H1 (cell line): ENCODE measurements around the gene IMP3. TPM values are rescaled to one million over a fixed set of nuclear protein-coding genes. Genes with fewer than 3 reads are reported as not detected.

ENCODE experiments used
- CTCF ChIA-PET: fragments of 300-600 bp; sonication (Branson Sonifier 250); formaldehyde crosslinking; loops from one replicate; lab custom pipeline; 2021; ENCODE audit not compliant: partially characterized antibody; lab: Charles Lee
- POLR2A ChIA-PET: fragments of 300-600 bp; sonication (Branson Sonifier 250); formaldehyde crosslinking; loops from one replicate; lab custom pipeline; 2021; ENCODE audit warnings: inconsistent platforms; ENCODE audit not compliant: partially characterized antibody; lab: Charles Lee
- DNase-seq, 2 experiments: peaks; one replicate each; pipeline versions ENCODE4 v3.0.0 to v3.0.0-alpha.2; 2010 to 2022; ENCODE audit warnings: low spot score in 2 of 2, low read depth in 1 of 2, mixed read lengths in 1 of 2
- FAIRE-seq: peaks from 2 replicates; lab custom pipeline; 2011; peaks lifted over from hg19 to GRCh38; lab: Jason Lieb, UNC
- H2AFZ ChIP-seq: 2 replicates; pipeline ENCODE4 v1.8.1; 2012; ENCODE audit warnings: low read length, inconsistent platforms
- H2AK5ac ChIP-seq: 2 replicates; pipeline ENCODE4 v1.6.1; 2013; ENCODE audit warnings: low read depth, low read length
- H2BK120ac ChIP-seq: replicated peaks from 2 replicates; pipeline ENCODE3; 2013; ENCODE audit warnings: low read depth, low read length, inconsistent platforms
- H2BK12ac ChIP-seq: 2 replicates; pipeline ENCODE4 v1.6.1; 2013; ENCODE audit warnings: low read depth, low read length
- H2BK15ac ChIP-seq: 2 replicates; pipeline ENCODE4 v1.6.1; 2013; ENCODE audit warnings: low read length
- H2BK20ac ChIP-seq: 2 replicates; pipeline ENCODE4 v1.6.1; 2013; ENCODE audit warnings: low read length
- H2BK5ac ChIP-seq: 2 replicates; pipeline ENCODE4 v1.6.1; 2013; ENCODE audit warnings: low read depth, low read length
- H3K14ac ChIP-seq: 2 replicates; pipeline ENCODE4 v1.6.1; 2013; ENCODE audit warnings: inconsistent platforms; ENCODE audit not compliant: insufficient read length
- H3K18ac ChIP-seq: 2 replicates; pipeline ENCODE4 v1.6.1; 2013; ENCODE audit warnings: low read length; ENCODE audit errors: extremely low read depth
- H3K23ac ChIP-seq: 2 replicates; pipeline ENCODE4 v1.6.1; 2013; ENCODE audit warnings: inconsistent platforms; ENCODE audit not compliant: insufficient read length
- H3K23me2 ChIP-seq: 2 replicates; pipeline ENCODE4 v1.6.1; 2013; ENCODE audit warnings: low read depth, low read length
- H3K27ac ChIP-seq: 2 replicates; pipeline ENCODE4 v1.6.1; 2011; ENCODE audit warnings: low read depth, low read length, inconsistent platforms
- H3K27me3 ChIP-seq, 4 experiments: replicated peaks in 1 of 4; 1 replicate in 1 of 4; 2 replicates in 3 of 4; pipeline versions ENCODE4 v1.6.1 to v1.8.1; 2011 to 2013; ENCODE audit warnings: low read length in 3 of 4, mild to moderate bottlenecking in 3 of 4, inconsistent platforms in 2 of 4, mixed read lengths in 2 of 4, moderate library complexity in 1 of 4; ENCODE audit not compliant: control insufficient read depth in 3 of 4, insufficient read depth in 3 of 4; ENCODE audit errors: extremely low read depth in 1 of 4
- H3K36me3 ChIP-seq, 4 experiments: 2 replicates each; pipeline versions ENCODE4 v1.6.1 to v1.8.1; 2011 to 2013; ENCODE audit warnings: mild to moderate bottlenecking in 4 of 4, low read length in 3 of 4, moderate library complexity in 2 of 4, control low read depth in 1 of 4, inconsistent platforms in 1 of 4; ENCODE audit not compliant: insufficient read depth in 4 of 4, control insufficient read depth in 2 of 4
- H3K4ac ChIP-seq: replicated peaks from 2 replicates; pipeline ENCODE3; 2013; ENCODE audit warnings: low read length, low read depth, mixed read lengths, inconsistent platforms; ENCODE audit not compliant: insufficient read length
- H3K4me1 ChIP-seq, 4 experiments: replicated peaks in 1 of 4; 1 replicate in 1 of 4; 2 replicates in 3 of 4; pipeline versions ENCODE4 v1.6.1 to v1.8.1; 2011 to 2013; ENCODE audit warnings: low read length in 3 of 4, inconsistent platforms in 2 of 4, mixed read lengths in 1 of 4; ENCODE audit not compliant: insufficient read depth in 4 of 4, control insufficient read depth in 3 of 4
- H3K4me2 ChIP-seq, 2 experiments: 2 replicates each; pipeline versions ENCODE4 v1.6.1 to v1.8.1; 2011 to 2013; ENCODE audit warnings: low read depth in 2 of 2, low read length in 2 of 2, control low read depth in 1 of 2, inconsistent platforms in 1 of 2, mild to moderate bottlenecking in 1 of 2; ENCODE audit not compliant: insufficient read depth in 1 of 2
- H3K4me3 ChIP-seq, 4 experiments: fragments of 200-600, 300-600 bp in 1 of 4; sonication (generic), shearing (Covaris generic), sonication (Bioruptor Twin) in 1 of 4; 2 replicates each; pipeline versions ENCODE4 v1.5.1 to v1.8.1; 2011 to 2016; ENCODE audit warnings: low read length in 4 of 4, low read depth in 3 of 4, control low read depth in 2 of 4, inconsistent platforms in 2 of 4, mild to moderate bottlenecking in 2 of 4, mixed read lengths in 1 of 4, moderate library complexity in 1 of 4; ENCODE audit not compliant: insufficient read depth in 2 of 4; ENCODE audit errors: extremely low read depth in 1 of 4
- H3K56ac ChIP-seq: replicated peaks from 2 replicates; pipeline ENCODE3; 2013; ENCODE audit warnings: low read depth, mild to moderate bottlenecking, mixed read lengths, low read length, inconsistent platforms; ENCODE audit not compliant: insufficient read length
- H3K79me1 ChIP-seq: 2 replicates; pipeline ENCODE4 v1.6.1; 2013; ENCODE audit warnings: low read depth, low read length, control low read depth
- H3K79me2 ChIP-seq, 2 experiments: 2 replicates each; pipeline versions ENCODE4 v1.6.1 to v1.8.1; 2012 to 2013; ENCODE audit warnings: low read length in 2 of 2, mild to moderate bottlenecking in 2 of 2, inconsistent platforms in 1 of 2; ENCODE audit not compliant: insufficient read depth in 2 of 2, control insufficient read depth in 1 of 2
- H3K9ac ChIP-seq, 4 experiments: replicated peaks in 1 of 4; 1 replicate in 1 of 4; 2 replicates in 3 of 4; pipeline versions ENCODE4 v1.6.1 to v1.8.1; 2011 to 2013; ENCODE audit warnings: low read depth in 3 of 4, low read length in 3 of 4, control low read depth in 2 of 4, mild to moderate bottlenecking in 2 of 4, moderate library complexity in 2 of 4, inconsistent platforms in 1 of 4; ENCODE audit errors: extremely low read depth in 1 of 4
- H3K9me3 ChIP-seq, 2 experiments: 2 replicates each; pipeline versions ENCODE4 v1.6.1 to v1.8.1; 2012 to 2013; ENCODE audit warnings: mild to moderate bottlenecking in 2 of 2, moderate library complexity in 2 of 2, control low read depth in 1 of 2, inconsistent platforms in 1 of 2, low read depth in 1 of 2, low read length in 1 of 2, mixed read lengths in 1 of 2; ENCODE audit not compliant: insufficient read depth in 2 of 2
- H4K20me1 ChIP-seq, 2 experiments: replicated peaks in 1 of 2; 2 replicates each; pipeline versions ENCODE3 to v1.8.1; 2011 to 2013; ENCODE audit warnings: inconsistent platforms in 2 of 2, low read length in 2 of 2, mild to moderate bottlenecking in 1 of 2; ENCODE audit not compliant: insufficient read depth in 2 of 2, control insufficient read depth in 1 of 2
- H4K5ac ChIP-seq: 2 replicates; pipeline ENCODE4 v1.6.1; 2013; ENCODE audit warnings: low read length, low read depth, mixed read lengths, inconsistent platforms; ENCODE audit not compliant: insufficient read length
- H4K8ac ChIP-seq: 2 replicates; pipeline ENCODE4 v1.8.0; 2013; ENCODE audit warnings: mild to moderate bottlenecking, moderate library complexity, low read length, inconsistent platforms; ENCODE audit not compliant: insufficient read depth; ENCODE audit errors: extremely low read depth
- H4K91ac ChIP-seq: replicated peaks from 2 replicates; pipeline ENCODE3; 2013; ENCODE audit warnings: low read length, mixed read lengths, inconsistent platforms; ENCODE audit not compliant: insufficient read length
- BRCA1 ChIP-seq: IDR thresholded peaks from 2 replicates; pipeline ENCODE4 v1.6.1; 2012; ENCODE audit warnings: low read depth, low read length, improper control_type of control experiment
- CHD2 ChIP-seq: IDR thresholded peaks from 2 replicates; pipeline ENCODE4 v1.6.1; 2012; ENCODE audit warnings: low read length, improper control_type of control experiment
- CREB1 ChIP-seq: IDR thresholded peaks from 2 replicates; pipeline ENCODE4 v1.6.1; 2012; ENCODE audit warnings: inconsistent platforms
- FOSL1 ChIP-seq: IDR thresholded peaks from 2 replicates; pipeline ENCODE4 v1.6.1; 2011; ENCODE audit warnings: mild to moderate bottlenecking, low read depth, low read length, moderate library complexity; ENCODE audit not compliant: insufficient read depth
- GABPA ChIP-seq: IDR thresholded peaks from 2 replicates; pipeline ENCODE4 v1.6.1; 2011; ENCODE audit warnings: mild to moderate bottlenecking, low read length, moderate library complexity, borderline replicate concordance; ENCODE audit not compliant: insufficient read depth
- HDAC6 ChIP-seq: IDR thresholded peaks from one replicate; pipeline ENCODE4 v1.7.1; 2012; ENCODE audit warnings: low read depth, mild to moderate bottlenecking, inconsistent platforms, low read length, moderate library complexity
- KDM4A ChIP-seq: IDR thresholded peaks from one replicate; pipeline ENCODE4 v1.7.1; 2012; ENCODE audit warnings: low read depth, mild to moderate bottlenecking, moderate library complexity, low read length, inconsistent platforms; ENCODE audit not compliant: severe bottlenecking
- RFX5 ChIP-seq: IDR thresholded peaks from 2 replicates; pipeline ENCODE4 v1.6.1; 2011; ENCODE audit warnings: low read depth, low read length, improper control_type of control experiment, borderline replicate concordance
- SAP30 ChIP-seq: fragments of 300-600 bp; sonication (generic); IDR thresholded peaks from 2 replicates; pipeline ENCODE4 v1.7.1; 2012; ENCODE audit warnings: low read length, moderate library complexity, mild to moderate bottlenecking, inconsistent platforms; ENCODE audit not compliant: insufficient read depth, insufficient replicate concordance
- SIN3A ChIP-seq, 2 experiments: IDR thresholded peaks in 1 of 2; conservative IDR thresholded peaks in 1 of 2; 2 replicates each; pipeline ENCODE4 v1.6.1; 2011 to 2012; ENCODE audit warnings: low read length in 2 of 2, improper control_type of control experiment in 1 of 2, low read depth in 1 of 2, mild to moderate bottlenecking in 1 of 2
- SIRT6 ChIP-seq: IDR thresholded peaks from one replicate; pipeline ENCODE4 v1.7.1; 2012; ENCODE audit warnings: low read length, inconsistent platforms
- SRF ChIP-seq: IDR thresholded peaks from 2 replicates; pipeline ENCODE4 v1.6.1; 2011; ENCODE audit warnings: mild to moderate bottlenecking, low read depth, low read length, moderate library complexity
- SUZ12 ChIP-seq: fragments of 200-600 bp; sonication (generic); IDR thresholded peaks from 2 replicates; pipeline ENCODE4 v1.6.1; 2012; ENCODE audit warnings: mild to moderate bottlenecking, inconsistent platforms, low read length, moderate library complexity, mixed read lengths
- TAF7 ChIP-seq: optimal IDR thresholded peaks from 2 replicates; pipeline ENCODE3; 2011; ENCODE audit warnings: low read depth, mild to moderate bottlenecking, inconsistent platforms, low read length, moderate library complexity, borderline replicate concordance
- YY1 ChIP-seq: IDR thresholded peaks from 2 replicates; pipeline ENCODE4 v1.6.1; 2011; ENCODE audit warnings: low read depth, mild to moderate bottlenecking, low read length
- WGBS, 2 experiments: shearing (Covaris generic) in 1 of 2; methylation state at CpG; one replicate each; pipeline versions ENCODE4 v1.1.6 to v1.1.7; 2013 to 2015; ENCODE audit warnings: low lambda C conversion rate in 2 of 2, mixed read lengths in 2 of 2, inconsistent platforms in 1 of 2, low coverage in 1 of 2, missing lambda C conversion rate in 1 of 2; ENCODE audit not compliant: insufficient replicate concordance in 2 of 2, insufficient coverage in 1 of 2, insufficient read length in 1 of 2; ENCODE audit errors: extremely low coverage in 1 of 2, missing lambda C conversion rate in 1 of 2; 5-methylcytosine and 5-hydroxymethylcytosine counted together
- polyA plus RNA-seq, 7 experiments: library from polyadenylated mRNA; depleted of rRNA in 3 of 7; stranded (reverse) in 5 of 7; unstranded in 2 of 7; fragments of >200 nt in 5 of 7; fragments of 200-250 nt in 2 of 7; gene quantifications; 1 replicate in 5 of 7; 2 replicates in 1 of 7; 4 replicates in 1 of 7; pipeline versions ENCODE4 v1.2.1 to v1.2.3, GENCODE V29; 2011 to 2013; ENCODE audit warnings: missing spikeins in 2 of 7, mixed read lengths in 2 of 7
- total RNA-seq: library from RNA; stranded (reverse); fragmentation: NEBNext Ultra II Directional; extraction: Animal tissue kit (Norgen Biotek cat#: 25700); gene quantifications from 2 replicates; pipeline ENCODE4 v1.2.1, GENCODE V29; 2021

Gene IMP3
- total and polyA plus RNA-seq, 2 of the 8 experiments (the other 6 are each of a cell fraction or from before 2014, with no cell fraction given) = 114 to 273 TPM

DNA sequence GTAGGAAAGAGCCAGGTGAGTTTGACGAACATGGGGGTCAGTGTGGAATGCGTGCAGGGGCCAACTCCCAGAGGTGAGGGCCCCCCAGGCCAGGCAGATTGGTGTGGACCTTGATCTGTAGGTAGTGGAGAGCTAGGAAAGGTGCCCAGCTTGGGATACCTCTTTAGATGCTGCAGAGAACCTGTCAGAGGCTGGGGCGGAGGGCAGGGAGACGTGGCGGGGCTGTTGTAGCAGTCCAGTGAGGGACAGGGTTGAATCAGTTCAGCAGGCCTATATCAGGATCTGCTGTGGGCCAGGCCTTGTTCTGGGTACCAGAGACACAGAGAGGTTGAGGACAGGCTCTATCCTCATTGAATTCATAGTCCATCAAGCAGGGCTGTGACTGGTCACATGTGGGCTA, 16.3 kb upstream of the IMP3 start:
- H3K9ac ChIP-seq = no peak overlapping the region
- H2AFZ ChIP-seq = no peak overlapping the region
- no peak overlapping the region for H3K14ac ChIP-seq
- ChIA-PET CTCF (no interaction called here), POLR2A (interaction anchor here (1.6 kb wide), 1 partner anchor 16 kb away, joined by 3 read pairs; no protein-coding TSS in a partner anchor)
- H3K9me3 ChIP-seq = no peaks in the 10 kb centered on the region
- no peak overlapping the region for H2BK120ac ChIP-seq
- H3K4me1 ChIP-seq = peaks cover 0 to 18% (median 7%) of the 10 kb centered on the region in 4 experiments; a peak in 6 of 7 replicates
- WGBS, 2 experiments = 97% methylated on average over 5 of the region's 5 CpGs; no CpG with 5 or more reads in 1 of the 2 experiments
- no peak overlapping the region for H2BK15ac ChIP-seq
- no peak overlapping the region for H3K4ac ChIP-seq
- H3K27ac ChIP-seq = no peak overlapping the region
- H3K18ac ChIP-seq = no peak overlapping the region
- no peak overlapping the region for H3K4me3 ChIP-seq
- no peak overlapping the region for H4K5ac ChIP-seq
- DNase-seq (no peak), FAIRE-seq (no peak)
- H2BK20ac ChIP-seq = no peak overlapping the region
- H4K91ac ChIP-seq = no peak overlapping the region
- H3K79me2 ChIP-seq = peaks cover 0 to 41% of the 10 kb centered on the region in 2 experiments; a peak in 3 of 4 replicates
- no peak overlapping the region for H3K23ac ChIP-seq
- no peak overlapping the region for H2AK5ac ChIP-seq
- H3K56ac ChIP-seq = no peak overlapping the region
- no peaks in the 10 kb centered on the region for H3K23me2 ChIP-seq
- H4K20me1 ChIP-seq = peaks cover 9 to 29% of the 10 kb centered on the region in 2 experiments
- no peaks in the 10 kb centered on the region for H3K27me3 ChIP-seq
- H3K36me3 ChIP-seq = 0 out of 8 replicates have a peak, but pooled peaks cover 0 to 4% (median 0%) of the 10 kb centered on the region in 4 experiments
- no peak overlapping the region for H2BK5ac ChIP-seq
- H3K79me1 ChIP-seq = peaks cover 9% of the 10 kb centered on the region
- H2BK12ac ChIP-seq = no peak overlapping the region
- H4K8ac ChIP-seq = no peak overlapping the region
- H3K4me2 ChIP-seq = no peak overlapping the region
- TF ChIP-seq KDM4A (no peak), HDAC6 (no peak), CREB1 (no peak), GABPA (no peak), SIN3A (conservative IDR thresholded peaks at IDR 0.05 in 1 of 2, IDR thresholded peaks at IDR 0.05 in 1 of 2; ENCODE audit: low read depth in 1 of 2, low read length in 2 of 2) (no peak), FOSL1 (no peak), RFX5 (no peak), CHD2 (no peak), SUZ12 (no peak), SRF (no peak), SAP30 (no peak), SIRT6 (no peak), TAF7 (no peak), BRCA1 (no peak), YY1 (no peak)
